ENCODE results near the gene ADAT1.
"Not testable (repeated sequence)": the region's sequence is repeated elsewhere in the genome, so short reads cannot be mapped to it uniquely, and the experiment has no call there.

The ADAT1 gene

GRCh38 chr16:75620326-75621169, 2.5 kb downstream of the ADAT1 start:
- DNase-seq (ENCODE audit: low read depth, low spot score): no peak

- no peak for DNase-seq (ENCODE audit: low read depth, low spot score)
Observed at GRCh38 chr16:75618780-75619179, 4.3 kb downstream of the ADAT1 start.

- no peak for DNase-seq (ENCODE audit: low read depth, low spot score)
Observed at GRCh38 chr16:75617121-75617520, 6.0 kb downstream of the ADAT1 start.

GRCh38 chr16:75616521-75617010, 6.5 kb downstream of the ADAT1 start:
- no peak for DNase-seq (ENCODE audit: low read depth, low spot score)

- DNase-seq (ENCODE audit: low read depth, low spot score): no peak
Observed at GRCh38 chr16:75615619-75616018, 7.5 kb downstream of the ADAT1 start.

GRCh38 chr16:75614066-75614897, 8.8 kb downstream of the ADAT1 start:
- DNase-seq (ENCODE audit: low read depth, low spot score): peak; percentile 17

GRCh38 chr16:75606507-75606906, 16.6 kb downstream of the ADAT1 start:
- no peak for DNase-seq (ENCODE audit: low read depth, low spot score)

- no peak for DNase-seq (ENCODE audit: low read depth, low spot score)
Observed at GRCh38 chr16:75603241-75603640, 19.8 kb downstream of the ADAT1 start.

- no peak for DNase-seq (ENCODE audit: low read depth, low spot score)
Observed at GRCh38 chr16:75599452-75600277, 23.4 kb downstream of the ADAT1 start.

GRCh38 chr16:75593825-75594820, 29.0 kb downstream of the ADAT1 start:
- DNase-seq (ENCODE audit: low read depth, low spot score): no peak

- DNase-seq (ENCODE audit: low read depth, low spot score): no peak
Observed at GRCh38 chr16:75593308-75593707, 29.8 kb downstream of the ADAT1 start.

- not testable (repeated sequence) for DNase-seq (ENCODE audit: low read depth, low spot score)
Observed at GRCh38 chr16:75591927-75592326, 31.2 kb downstream of the ADAT1 start.

GRCh38 chr16:75590920-75591843, 31.9 kb downstream of the ADAT1 start:
- DNase-seq (ENCODE audit: low read depth, low spot score): no peak

GRCh38 chr16:75589306-75589705, 33.8 kb downstream of the ADAT1 start:
- no peak for DNase-seq (ENCODE audit: low read depth, low spot score)

- DNase-seq (ENCODE audit: low read depth, low spot score): no peak
Observed at GRCh38 chr16:75588716-75589115, 34.4 kb downstream of the ADAT1 start.

GRCh38 chr16:75584108-75584507, 39.0 kb downstream of the ADAT1 start:
- DNase-seq (ENCODE audit: low read depth, low spot score): no peak

GRCh38 chr16:75579281-75579834, 43.7 kb downstream of the ADAT1 start:
- no peak for DNase-seq (ENCODE audit: low read depth, low spot score)

GRCh38 chr16:75578725-75579124, 44.4 kb downstream of the ADAT1 start:
- no peak for DNase-seq (ENCODE audit: low read depth, low spot score)

GRCh38 chr16:75578212-75578611, 44.9 kb downstream of the ADAT1 start:
- DNase-seq (ENCODE audit: low read depth, low spot score): no peak

Measured in smooth muscle cell of the brain vasculature (primary cell).